Kidney tubule cell (primary cell): Measurements from ENCODE around the gene NKX6-1.
A peak's percentile ranks its signal among the peaks of the same experiment; 100 is the strongest.

Source experiments
- DNase-seq: peaks from one replicate; pipeline ENCODE4 v3.0.0-alpha.2; 2018; ENCODE audit warnings: low spot score

NKX6-1 gene

GRCh38 chr4:84498935-84499623 is at the start of gene NKX6-1:
NKX6-1 (minus strand) TSS chr4:84499292; CDS start chr4:84498228, 1,064 bp downstream.
- DNase-seq = peak; percentile 69

GRCh38 chr4:84547211-84547610 is 48.1 kb upstream of the NKX6-1 start:
- no peak for DNase-seq

- no peak for DNase-seq
These were observed 46.0 kb upstream of the NKX6-1 start for GRCh38 chr4:84545093-84545492.

GRCh38 chr4:84535901-84536300 is 36.8 kb upstream of the NKX6-1 start:
- peak; percentile 9 for DNase-seq

GRCh38 chr4:84531689-84532088 is 32.6 kb upstream of the NKX6-1 start:
- DNase-seq = peak; percentile 71

GRCh38 chr4:84530871-84531270 is 31.8 kb upstream of the NKX6-1 start:
- DNase-seq = peak; percentile 31

GRCh38 chr4:84530454-84530853 is 31.4 kb upstream of the NKX6-1 start:
- no peak for DNase-seq

GRCh38 chr4:84529169-84529751 is 30.2 kb upstream of the NKX6-1 start:
- peak; percentile 40 for DNase-seq

- DNase-seq = no peak
These were observed 28.3 kb upstream of the NKX6-1 start for GRCh38 chr4:84527391-84527790.

GRCh38 chr4:84515075-84515474 is 16.0 kb upstream of the NKX6-1 start:
- DNase-seq = no peak

- no peak for DNase-seq
These were observed 13.2 kb upstream of the NKX6-1 start for GRCh38 chr4:84512277-84512676.

GRCh38 chr4:84511703-84512102 is 12.6 kb upstream of the NKX6-1 start:
- DNase-seq = no peak

GRCh38 chr4:84507941-84508340 is 8.8 kb upstream of the NKX6-1 start:
- DNase-seq = peak; percentile 32

- DNase-seq = no peak
These were observed 5.7 kb upstream of the NKX6-1 start for GRCh38 chr4:84504821-84505220.

GRCh38 chr4:84503495-84504437 is 4.7 kb upstream of the NKX6-1 start:
- DNase-seq = peak; percentile 64

- no peak for DNase-seq
These were observed 3.9 kb upstream of the NKX6-1 start for GRCh38 chr4:84502955-84503373.

GRCh38 chr4:84502333-84502954 is 3.4 kb upstream of the NKX6-1 start:
- no peak for DNase-seq

GRCh38 chr4:84501721-84502267 is 2.7 kb upstream of the NKX6-1 start:
- DNase-seq = no peak

- DNase-seq = no peak
These were observed 2.1 kb upstream of the NKX6-1 start for GRCh38 chr4:84501202-84501503.

GRCh38 chr4:84500386-84501201 is 1.5 kb upstream of the NKX6-1 start:
- DNase-seq = no peak

GRCh38 chr4:84499624-84499982 is 511 bp upstream of the NKX6-1 start:
- no peak for DNase-seq
